ENCODE measurements around the gene TCOF1. TPM values are rescaled to one million over a fixed set of nuclear protein-coding genes. Genes with fewer than 3 reads are reported as not detected.

TCOF1 gene
- total RNA-seq, 6 donors from 2014 or later, result 21.7 to 71.2 (median 30.4) TPM

DNA sequence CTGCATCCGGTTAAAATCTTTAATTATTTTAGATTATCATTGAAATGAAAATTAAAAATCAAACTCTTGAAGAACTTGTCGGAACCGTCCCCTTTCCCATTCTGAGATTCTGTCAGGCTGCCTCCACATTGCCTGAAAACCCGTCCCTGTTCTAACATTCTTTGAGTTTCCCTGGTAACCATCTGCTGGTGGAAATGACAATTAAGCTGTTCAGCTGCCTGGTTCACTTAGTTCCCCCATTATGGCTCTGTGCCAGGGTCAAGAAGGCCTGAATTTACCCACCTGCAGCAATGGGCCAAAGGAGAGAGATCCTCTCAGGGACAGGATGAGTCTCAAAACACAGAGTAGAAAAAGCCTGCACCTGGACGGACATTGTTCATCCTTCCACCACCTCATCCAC lies 11.8 kb upstream of the TCOF1 start:
- ATAC-seq (ENCODE audit: low FRiP score in 2 of 2) (no peak), DNase-seq (no peak)
- Histone ChIP-seq H3K27ac (no peak overlapping the region), H3K9me3 (no peaks in the 10 kb centered on the region), H3K4me3 (no peak overlapping the region), H3K27me3 (no peaks in the 10 kb centered on the region), H3K36me3 (no peaks in the 10 kb centered on the region), H3K4me1 (peaks cover 2 to 6% (median 3%) of the 10 kb centered on the region in 4 donors)
- TF ChIP-seq, protein P1, sequence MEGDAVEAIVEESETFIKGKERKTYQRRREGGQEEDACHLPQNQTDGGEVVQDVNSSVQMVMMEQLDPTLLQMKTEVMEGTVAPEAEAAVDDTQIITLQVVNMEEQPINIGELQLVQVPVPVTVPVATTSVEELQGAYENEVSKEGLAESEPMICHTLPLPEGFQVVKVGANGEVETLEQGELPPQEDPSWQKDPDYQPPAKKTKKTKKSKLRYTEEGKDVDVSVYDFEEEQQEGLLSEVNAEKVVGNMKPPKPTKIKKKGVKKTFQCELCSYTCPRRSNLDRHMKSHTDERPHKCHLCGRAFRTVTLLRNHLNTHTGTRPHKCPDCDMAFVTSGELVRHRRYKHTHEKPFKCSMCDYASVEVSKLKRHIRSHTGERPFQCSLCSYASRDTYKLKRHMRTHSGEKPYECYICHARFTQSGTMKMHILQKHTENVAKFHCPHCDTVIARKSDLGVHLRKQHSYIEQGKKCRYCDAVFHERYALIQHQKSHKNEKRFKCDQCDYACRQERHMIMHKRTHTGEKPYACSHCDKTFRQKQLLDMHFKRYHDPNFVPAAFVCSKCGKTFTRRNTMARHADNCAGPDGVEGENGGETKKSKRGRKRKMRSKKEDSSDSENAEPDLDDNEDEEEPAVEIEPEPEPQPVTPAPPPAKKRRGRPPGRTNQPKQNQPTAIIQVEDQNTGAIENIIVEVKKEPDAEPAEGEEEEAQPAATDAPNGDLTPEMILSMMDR (IDR thresholded peaks at IDR 0.05), result no peak
- TF ChIP-seq POLR2AphosphoS5 (IDR thresholded peaks at IDR 0.05), result no peak
- TF ChIP-seq POLR2A (IDR thresholded peaks at IDR 0.05), result no peak
- TF ChIP-seq EP300 (IDR thresholded peaks at IDR 0.05), result no peak
- WGBS, 2 donors, result 69 to 77% methylated on average over 5 of the region's 5 CpGs

DNA sequence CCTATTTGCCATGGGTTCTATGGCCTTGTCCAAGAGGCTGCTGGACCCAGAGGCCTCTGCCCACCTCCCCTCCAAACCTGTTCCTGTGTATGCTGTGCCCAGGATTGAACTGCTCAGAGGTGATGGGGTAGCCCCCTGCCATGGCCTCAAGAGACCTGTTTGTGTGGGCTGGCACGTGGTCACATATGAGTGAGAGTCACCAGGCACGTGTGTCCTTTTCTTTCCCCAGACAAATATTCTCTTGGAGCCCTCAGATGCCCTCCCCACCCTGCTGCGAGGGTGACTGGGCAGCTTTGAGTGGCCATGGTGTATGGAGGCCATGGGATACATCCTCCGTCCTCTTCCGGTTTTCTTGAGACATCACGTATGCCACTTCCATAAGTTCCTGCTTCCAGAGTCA lies 10.9 kb upstream of the TCOF1 start:
- no peak for DNase-seq
- TF ChIP-seq, protein P1 (IDR thresholded peaks at IDR 0.05), result no peak
- TF ChIP-seq EP300 (IDR thresholded peaks at IDR 0.05) (no peak), POLR2A (IDR thresholded peaks at IDR 0.05) (no peak), POLR2AphosphoS5 (IDR thresholded peaks at IDR 0.05) (no peak)

DNA sequence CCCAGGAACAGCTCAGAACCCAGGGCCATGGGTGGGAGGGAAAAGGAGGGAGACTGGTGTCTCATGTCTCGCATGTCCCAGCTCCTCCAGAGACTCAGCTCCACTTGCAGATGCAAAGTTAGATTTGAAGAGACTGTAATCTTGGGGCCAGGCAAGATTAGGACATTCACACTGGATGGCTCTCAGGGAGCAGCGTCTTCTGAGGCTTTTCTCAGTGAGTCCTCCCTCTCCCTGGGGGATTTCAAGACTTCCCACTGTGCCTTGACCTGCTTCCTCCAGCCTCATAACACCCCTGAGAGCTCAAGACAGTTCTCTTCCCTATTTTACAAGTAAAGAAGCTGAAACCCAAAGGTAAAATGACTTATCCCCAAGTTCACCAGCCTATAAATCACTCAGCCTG lies 10.5 kb upstream of the TCOF1 start:
- TF ChIP-seq POLR2AphosphoS5 (IDR thresholded peaks at IDR 0.05), result no peak
- no peak for TF ChIP-seq EP300 (IDR thresholded peaks at IDR 0.05)
- no peak for TF ChIP-seq POLR2A (IDR thresholded peaks at IDR 0.05)
- TF ChIP-seq, protein P1 (IDR thresholded peaks at IDR 0.05), result no peak
- Histone ChIP-seq H3K4me3 (no peak overlapping the region), H3K36me3 (no peaks in the 10 kb centered on the region), H3K27ac (no peak overlapping the region), H3K9me3 (no peaks in the 10 kb centered on the region), H3K27me3 (no peaks in the 10 kb centered on the region), H3K4me1 (peaks cover 3 to 9% (median 6%) of the 10 kb centered on the region in 4 donors)
- 71 to 78% methylated on average over 2 of the region's 2 CpGs for WGBS, 2 donors
- ATAC-seq (ENCODE audit: low FRiP score in 2 of 2) (no peak), DNase-seq (no peak)

More for the DNA sequence above, 10.9 kb upstream of the TCOF1 start:
- Histone ChIP-seq H3K4me1 (peaks cover 3 to 9% (median 6%) of the 10 kb centered on the region in 4 donors), H3K36me3 (no peaks in the 10 kb centered on the region), H3K27me3 (no peaks in the 10 kb centered on the region), H3K9me3 (no peaks in the 10 kb centered on the region), H3K4me3 (no peak overlapping the region), H3K27ac (no peak overlapping the region)
- 86 to 87% methylated on average over 6 of the region's 6 CpGs for WGBS, 2 donors
- no peak for ATAC-seq (ENCODE audit: low FRiP score in 2 of 2)

DNA sequence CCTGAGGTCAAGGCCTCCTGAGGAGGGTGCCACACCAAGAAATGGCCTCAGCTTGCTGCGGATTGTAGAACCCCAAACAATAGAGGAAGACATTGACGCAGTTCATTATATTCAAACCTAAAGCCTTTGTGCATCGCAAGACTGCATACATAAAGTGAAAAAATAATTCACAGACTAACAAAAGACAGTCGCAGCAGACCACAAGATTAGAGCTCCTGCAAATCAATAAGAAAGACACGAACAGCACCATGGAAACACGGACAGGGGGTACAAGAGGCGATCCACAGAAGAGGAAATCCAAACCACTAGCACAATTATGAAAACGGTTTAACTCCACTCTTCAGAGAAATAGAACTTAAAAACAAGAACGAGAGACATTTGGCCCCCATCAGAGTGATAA lies 10.0 kb upstream of the TCOF1 start:
- ATAC-seq (ENCODE audit: low FRiP score in 2 of 2) (no peak), DNase-seq (no peak)
- no peak overlapping the region for H3K4me3 ChIP-seq
- H3K27ac ChIP-seq, result no peak overlapping the region
- H3K27me3 ChIP-seq, result no peaks in the 10 kb centered on the region
- no peaks in the 10 kb centered on the region for H3K36me3 ChIP-seq
- peaks cover 3 to 9% (median 6%) of the 10 kb centered on the region in 4 donors for H3K4me1 ChIP-seq
- TF ChIP-seq POLR2A (IDR thresholded peaks at IDR 0.05), result no peak
- TF ChIP-seq EP300 (IDR thresholded peaks at IDR 0.05), result no peak
- TF ChIP-seq, protein P1 (IDR thresholded peaks at IDR 0.05), result no peak
- no peak for TF ChIP-seq POLR2AphosphoS5 (IDR thresholded peaks at IDR 0.05)
- no peaks in the 10 kb centered on the region for H3K9me3 ChIP-seq
- WGBS, 2 donors, result 67 to 70% methylated on average over 9 of the region's 9 CpGs

DNA sequence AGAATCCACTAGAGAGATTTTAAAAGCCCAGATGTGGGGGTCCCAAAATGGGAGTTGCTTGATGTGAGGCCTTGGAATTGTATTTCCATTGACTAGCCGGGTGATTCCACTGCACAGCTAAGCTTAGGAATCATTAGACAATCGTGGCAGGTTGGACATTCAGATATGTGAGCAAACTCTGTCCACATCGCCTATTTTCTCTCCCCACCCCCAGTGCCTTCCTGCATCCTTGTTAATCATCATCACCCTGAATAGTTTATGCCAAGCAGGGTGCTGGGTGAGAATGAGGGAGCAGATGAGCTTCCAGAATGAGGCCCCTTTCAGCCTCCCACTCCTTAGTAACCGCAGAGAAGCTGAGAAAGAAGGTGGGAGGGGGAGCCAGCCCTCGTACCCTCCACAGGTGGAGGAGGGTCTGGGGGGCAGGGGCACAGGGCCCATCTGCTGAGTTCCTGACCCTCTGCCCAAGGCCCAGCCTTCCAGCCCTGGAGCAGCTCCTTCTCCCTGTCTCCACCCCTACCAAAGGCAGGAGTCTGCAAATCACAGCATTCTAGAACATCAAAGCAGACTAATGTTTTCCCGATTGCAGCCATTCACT lies 7.7 kb upstream of the TCOF1 start:
- DNase-seq, result no peak
- Histone ChIP-seq H3K27ac (no peak overlapping the region), H3K27me3 (no peaks in the 10 kb centered on the region), H3K9me3 (no peaks in the 10 kb centered on the region), H3K36me3 (no peaks in the 10 kb centered on the region), H3K4me1 (peaks cover 3 to 9% (median 6%) of the 10 kb centered on the region in 4 donors), H3K4me3 (no peak overlapping the region)
- ATAC-seq (ENCODE audit: low FRiP score in 2 of 2), result no peak
- WGBS, 2 donors, result 87 to 88% methylated on average over 6 of the region's 6 CpGs
- TF ChIP-seq EP300 (IDR thresholded peaks at IDR 0.05) (no peak), POLR2A (IDR thresholded peaks at IDR 0.05) (no peak), POLR2AphosphoS5 (IDR thresholded peaks at IDR 0.05) (no peak)
- TF ChIP-seq, protein P1 (IDR thresholded peaks at IDR 0.05), result no peak
